K562 (cell line): ENCODE measurements around the gene MTERF2. TPM values are rescaled to one million over a fixed set of nuclear protein-coding genes. Genes with fewer than 3 reads are reported as not detected.

Source experiments
- CBFA2T2 ChIP-seq: fragments of 450-650 bp; conservative IDR thresholded peaks from 2 replicates; pipeline ENCODE4 v1.6.1; 2017; ENCODE audit warnings: mild to moderate bottlenecking
- CBFB ChIP-seq: sonication (generic); formaldehyde crosslinking; IDR thresholded peaks from 2 replicates; pipeline ENCODE4 v1.4.0; 2020; ENCODE audit warnings: mild to moderate bottlenecking, missing genetic modification reagents
- CHAMP1 ChIP-seq: fragments of 450-650 bp; IDR thresholded peaks from 2 replicates; pipeline ENCODE4 v1.6.1; 2016; ENCODE audit warnings: mild to moderate bottlenecking
- CREB3 ChIP-seq: fragments of 450-650 bp; conservative IDR thresholded peaks from 2 replicates; pipeline ENCODE4 v1.6.1; 2016; ENCODE audit warnings: missing genetic modification characterization, low read depth, mild to moderate bottlenecking, missing compliant biosample characterization, moderate library complexity
- CTBP1 ChIP-seq: fragments of 450-650 bp; IDR thresholded peaks from 2 replicates; pipeline ENCODE4 v1.6.1; 2016; ENCODE audit warnings: borderline replicate concordance
- FOXP1 ChIP-seq: sonication (generic); formaldehyde crosslinking; IDR thresholded peaks from 2 replicates; pipeline ENCODE4 v1.8.0; 2022; ENCODE audit warnings: mild to moderate bottlenecking, missing genetic modification reagents
- HDAC8 ChIP-seq: fragments of 450-650 bp; IDR thresholded peaks from 2 replicates; pipeline ENCODE4 v1.6.1; 2016; ENCODE audit warnings: mild to moderate bottlenecking, missing genetic modification characterization, moderate library complexity, missing compliant biosample characterization
- ILK ChIP-seq: fragments of 450-650 bp; IDR thresholded peaks from 2 replicates; pipeline ENCODE4 v1.6.1; 2016; ENCODE audit warnings: missing genetic modification characterization, low read depth, mild to moderate bottlenecking, missing compliant biosample characterization, moderate library complexity, borderline replicate concordance
- MED1 ChIP-seq: sonication (generic); formaldehyde crosslinking; IDR thresholded peaks from 2 replicates; pipeline ENCODE4 v1.8.1; 2023; ENCODE audit warnings: missing genetic modification reagents, borderline replicate concordance
- NFIX ChIP-seq: fragments of 250-450 bp; sonication (Bioruptor Pico); IDR thresholded peaks from 2 replicates; pipeline ENCODE4 v1.4.0; 2020; ENCODE audit warnings: low read depth, mild to moderate bottlenecking, moderate library complexity
- NR1H2 ChIP-seq: sonication (generic); formaldehyde crosslinking; IDR thresholded peaks from 2 replicates; pipeline ENCODE4 v1.4.0; 2020; ENCODE audit warnings: mild to moderate bottlenecking, missing genetic modification reagents
- RBM34 ChIP-seq: fragments of 200-400 bp; formaldehyde crosslinking; IDR thresholded peaks from 2 replicates; pipeline ENCODE4 v1.6.1; 2018; ENCODE audit warnings: low read length, borderline replicate concordance; ENCODE audit not compliant: insufficient read depth
- XRCC5 ChIP-seq: fragments of 200-400 bp; formaldehyde crosslinking; IDR thresholded peaks from 2 replicates; pipeline ENCODE4 v1.6.1; 2017; ENCODE audit warnings: low read depth, mild to moderate bottlenecking, low read length
- ZBTB2 ChIP-seq: fragments of 450-650 bp; IDR thresholded peaks from 2 replicates; pipeline ENCODE4 v1.6.1; 2016; ENCODE audit warnings: antibody characterized with exemption
- ZBTB9 ChIP-seq: fragments of 450-650 bp; formaldehyde crosslinking; IDR thresholded peaks from 2 replicates; pipeline ENCODE4 v1.4.0; 2020; ENCODE audit warnings: mild to moderate bottlenecking, moderate library complexity
- ZFP30 ChIP-seq: fragments of 250-450 bp; sonication (Bioruptor Pico); IDR thresholded peaks from 2 replicates; pipeline ENCODE4 v1.8.0; 2022; ENCODE audit warnings: moderate library complexity, mild to moderate bottlenecking, inconsistent platforms, borderline replicate concordance
- ZNF41 ChIP-seq: fragments of 250-450 bp; sonication (Bioruptor Pico); conservative IDR thresholded peaks from 2 replicates; pipeline ENCODE4 v1.4.0; 2020; ENCODE audit warnings: mild to moderate bottlenecking
- ZNF668 ChIP-seq: fragments of 250-450 bp; sonication (Bioruptor Pico); IDR thresholded peaks from 2 replicates; pipeline ENCODE4 v1.8.0; 2022; ENCODE audit warnings: mild to moderate bottlenecking, inconsistent platforms
- ZNF766 ChIP-seq: fragments of 200-800 bp; sonication (Bioruptor generic); conservative IDR thresholded peaks from 2 replicates; pipeline ENCODE4 v1.6.1; 2016; ENCODE audit warnings: missing genetic modification characterization, missing compliant biosample characterization
- polyA plus RNA-seq, 8 experiments: library from polyadenylated mRNA; depleted of rRNA in 4 of 8; stranded (reverse) in 5 of 8; unstranded in 3 of 8; fragments of >200 nt; fragmentation: Nextera tagmentation in 2 of 8; fragmentation: Illumina TruSeq in 1 of 8; extraction: Ambion mirVana in 2 of 8; extraction: Trizol in 1 of 8; gene quantifications; 2 replicates each; pipeline versions ENCODE4 v1.2.1 to v1.2.3, GENCODE V29; 2011 to 2014; ENCODE audit warnings: inconsistent platforms in 1 of 8, missing spikeins in 1 of 8
- total RNA-seq, 7 experiments: library from RNA; depleted of rRNA in 6 of 7; stranded (reverse); fragments of >200 nt in 6 of 7; fragmentation: Illumina TruSeq in 2 of 7; extraction: Trizol in 2 of 7; gene quantifications; 2 replicates each; pipeline versions ENCODE4 v1.2.1 to v1.2.3, GENCODE V29; 2011 to 2021; ENCODE audit warnings: low replicate concordance in 1 of 7

The MTERF2 gene
- total and polyA plus RNA-seq, 9 of the 15 experiments (the other 6 are each of a cell fraction or from before 2014, with no cell fraction given) = 10.0 to 63.2 (median 33.2) TPM

- no peak for TF ChIP-seq CHAMP1
- no peak for TF ChIP-seq NR1H2
- TF ChIP-seq MED1 = no peak
- peak; percentile 94 for TF ChIP-seq HDAC8 (tag)
- TF ChIP-seq XRCC5 = no peak
- TF ChIP-seq ZBTB2 = no peak
- TF ChIP-seq ZNF41 (CRISPR knock-in tag) = peak; percentile 86
- TF ChIP-seq CBFB (CRISPR knock-in tag) = no peak
- TF ChIP-seq ZFP30 = no peak
- TF ChIP-seq CBFA2T2 = no peak
- peak; percentile 96 for TF ChIP-seq CREB3
- TF ChIP-seq NFIX (CRISPR knock-in tag) = 0 out of 2 replicates have a peak, but pooled peaks have one; percentile 17
- no peak for TF ChIP-seq CTBP1
- TF ChIP-seq RBM34 = no peak
- peak; percentile 83 for TF ChIP-seq ZNF766 (CRISPR knock-in tag)
- TF ChIP-seq ZNF668 (CRISPR knock-in tag) = peak; percentile 96
- no peak for TF ChIP-seq FOXP1
- peak; percentile 47; the same call in 1 of the 2 replicates for TF ChIP-seq ZBTB9 (CRISPR knock-in tag)
- TF ChIP-seq ILK (tag) = peak; percentile 90
These were observed 47.1 kb upstream of the MTERF2 start (continued) for GRCh38 chr12:107033758-107034739.
